PC-3 (cell line): ENCODE data around the gene TOP2A. TPM values are rescaled to one million over a fixed set of nuclear protein-coding genes. Genes with fewer than 3 reads are reported as not detected.
A peak's percentile ranks its signal among the peaks of the same experiment; 100 is the strongest.

Experiments used
- ATAC-seq: fragments of 200-7000 bp; cut with Tn5 transposase; 2 replicates; pipeline ENCODE4 v1.9.1; 2020; ENCODE audit warnings: mild to moderate bottlenecking, moderate library complexity
- BruUV-seq: library from RNA; stranded (reverse); fragments of 400-500 nt; replicated peaks from 2 replicates; lab custom pipeline; 2021; lab: Mats Ljungman, UMichigan
- CTCF ChIA-PET: fragments of 300-600 bp; sonication (Branson Sonifier 250); formaldehyde crosslinking; loops from one replicate; lab custom pipeline; 2022; ENCODE audit warnings: antibody characterized with exemption; lab: Charles Lee
- POLR2A ChIA-PET: fragments of 300-600 bp; sonication (Branson Sonifier 250); formaldehyde crosslinking; loops from one replicate; lab custom pipeline; 2022; ENCODE audit warnings: antibody characterized with exemption; ENCODE audit not compliant: unreplicated experiment; lab: Charles Lee
- DNase-seq: peaks from one replicate; pipeline ENCODE4 v3.0.0-alpha.2; 2015
- H2AFZ ChIP-seq: fragments of 300-600 bp; sonication (generic); 2 replicates; pipeline ENCODE4 v1.6.0; 2016; ENCODE audit warnings: antibody characterized with exemption, low read length
- H3F3A ChIP-seq: fragments of 300-600 bp; sonication (generic); one replicate; pipeline ENCODE4 v1.6.0; 2017; ENCODE audit warnings: antibody characterized with exemption, low read length, control low read depth, mild to moderate bottlenecking; ENCODE audit not compliant: unreplicated experiment
- H3K27ac ChIP-seq: fragments of 300-600 bp; sonication (generic); 2 replicates; pipeline ENCODE4 v1.5.1; 2016; ENCODE audit warnings: mild to moderate bottlenecking, low read length
- H3K27me3 ChIP-seq: fragments of 300-600 bp; sonication (generic); 2 replicates; pipeline ENCODE4 v1.6.1; 2016; ENCODE audit warnings: low read length, mixed read lengths
- H3K36me3 ChIP-seq: fragments of 300-600 bp; sonication (generic); 2 replicates; pipeline ENCODE4 v1.6.1; 2016; ENCODE audit warnings: low read depth, mixed run types, low read length, mixed read lengths
- H3K4me1 ChIP-seq: fragments of 300-600 bp; sonication (generic); 2 replicates; pipeline ENCODE4 v1.5.1; 2016; ENCODE audit warnings: low read length; ENCODE audit not compliant: insufficient read depth
- H3K4me2 ChIP-seq: fragments of 300-600 bp; sonication (generic); 2 replicates; pipeline ENCODE4 v1.6.0; 2016; ENCODE audit warnings: low read length
- H3K4me3 ChIP-seq: fragments of 300-600 bp; sonication (generic); 2 replicates; pipeline ENCODE4 v1.5.1; 2016; ENCODE audit warnings: mild to moderate bottlenecking, low read length, mixed read lengths
- H3K79me2 ChIP-seq: fragments of 300-600 bp; sonication (generic); 2 replicates; pipeline ENCODE4 v1.6.1; 2017; ENCODE audit warnings: low read length, mixed read lengths
- H3K9ac ChIP-seq: fragments of 300-600 bp; sonication (generic); 2 replicates; pipeline ENCODE4 v1.6.0; 2016; ENCODE audit warnings: mild to moderate bottlenecking, low read length
- H3K9me2 ChIP-seq: fragments of 300-600 bp; sonication (generic); replicated peaks from 2 replicates; pipeline ENCODE4 v1.6.1; 2016; ENCODE audit warnings: mixed run types, low read length, mixed read lengths
- H3K9me3 ChIP-seq: fragments of 300-600 bp; sonication (generic); 2 replicates; pipeline ENCODE4 v1.6.1; 2016; ENCODE audit warnings: low read length, mixed read lengths
- H4K20me1 ChIP-seq: fragments of 300-600 bp; sonication (generic); 2 replicates; pipeline ENCODE4 v1.6.1; 2016; ENCODE audit warnings: low read length, mixed read lengths
- EZH2 ChIP-seq: fragments of 300-600 bp; sonication (generic); IDR thresholded peaks from one replicate; pipeline ENCODE4 v1.6.1; 2017; ENCODE audit warnings: antibody characterized with exemption, mild to moderate bottlenecking, low read length; ENCODE audit not compliant: unreplicated experiment
- EZH2phosphoT487 ChIP-seq: fragments of 300-600 bp; sonication (generic); IDR thresholded peaks from 2 replicates; pipeline ENCODE4 v1.6.1; 2018; ENCODE audit warnings: mild to moderate bottlenecking, antibody characterized with exemption, low read length, borderline replicate concordance
- intact Hi-C: fragments of 100-400 bp; cut with micrococcal nuclease; formaldehyde crosslinking; loops from 2 replicates; pipeline ENCODE4 v1.9.0; 2023
- total RNA-seq: library from RNA; depleted of rRNA; stranded (reverse); fragments of >200 nt; gene quantifications from 2 replicates; pipeline ENCODE4 v1.2.3, GENCODE V29; 2014
- TF ChIP-seq, protein P1 (sequence below): fragments of 300-600 bp; sonication (generic); conservative IDR thresholded peaks from 2 replicates; pipeline ENCODE4 v1.5.1; 2017; ENCODE audit warnings: antibody characterized with exemption, low read depth, mild to moderate bottlenecking, low read length

TOP2A gene
- total RNA-seq, 1 experiment from 2014 or later, result 104 TPM

GRCh38 chr17:40355804-40356758 lies 61.6 kb downstream of the TOP2A start:
- intact Hi-C loops, result loop anchor here (2.0 kb wide), 1 partner anchor 53 kb away; no protein-coding TSS in a partner anchor
- Histone ChIP-seq H2AFZ (no peak overlapping the region), H3K9ac (no peak overlapping the region), H3K27me3 (no peaks in the 10 kb centered on the region), H3K9me2 (no peaks in the 10 kb centered on the region), H3K4me3 (no peak overlapping the region), H4K20me1 (no peaks in the 10 kb centered on the region), H3K36me3 (peaks cover 2% of the 10 kb centered on the region; the same call in 1 of the 2 replicates), H3K4me1 (no peaks in the 10 kb centered on the region), H3K9me3 (no peaks in the 10 kb centered on the region), H3K27ac (no peak overlapping the region), H3K4me2 (no peak overlapping the region), H3K79me2 (no peaks in the 10 kb centered on the region), H3F3A (no peaks in the 10 kb centered on the region)
- ATAC-seq, result no peak
- no peak for DNase-seq
- BruUV-seq, result TSS peak; percentile 32
- TF ChIP-seq, protein P1, sequence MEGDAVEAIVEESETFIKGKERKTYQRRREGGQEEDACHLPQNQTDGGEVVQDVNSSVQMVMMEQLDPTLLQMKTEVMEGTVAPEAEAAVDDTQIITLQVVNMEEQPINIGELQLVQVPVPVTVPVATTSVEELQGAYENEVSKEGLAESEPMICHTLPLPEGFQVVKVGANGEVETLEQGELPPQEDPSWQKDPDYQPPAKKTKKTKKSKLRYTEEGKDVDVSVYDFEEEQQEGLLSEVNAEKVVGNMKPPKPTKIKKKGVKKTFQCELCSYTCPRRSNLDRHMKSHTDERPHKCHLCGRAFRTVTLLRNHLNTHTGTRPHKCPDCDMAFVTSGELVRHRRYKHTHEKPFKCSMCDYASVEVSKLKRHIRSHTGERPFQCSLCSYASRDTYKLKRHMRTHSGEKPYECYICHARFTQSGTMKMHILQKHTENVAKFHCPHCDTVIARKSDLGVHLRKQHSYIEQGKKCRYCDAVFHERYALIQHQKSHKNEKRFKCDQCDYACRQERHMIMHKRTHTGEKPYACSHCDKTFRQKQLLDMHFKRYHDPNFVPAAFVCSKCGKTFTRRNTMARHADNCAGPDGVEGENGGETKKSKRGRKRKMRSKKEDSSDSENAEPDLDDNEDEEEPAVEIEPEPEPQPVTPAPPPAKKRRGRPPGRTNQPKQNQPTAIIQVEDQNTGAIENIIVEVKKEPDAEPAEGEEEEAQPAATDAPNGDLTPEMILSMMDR, result no peak
- TF ChIP-seq EZH2phosphoT487, result no peak
- no peak for TF ChIP-seq EZH2
- POLR2A ChIA-PET, result no interaction called here
- CTCF ChIA-PET, result no interaction called here

GRCh38 chr17:40355123-40355803 lies 62.4 kb downstream of the TOP2A start:
- POLR2A ChIA-PET, result no interaction called here
- Histone ChIP-seq H3K9me3 (no peaks in the 10 kb centered on the region), H3K27me3 (no peaks in the 10 kb centered on the region), H3K79me2 (no peaks in the 10 kb centered on the region), H3F3A (no peaks in the 10 kb centered on the region), H3K4me1 (no peaks in the 10 kb centered on the region), H3K27ac (no peak overlapping the region), H3K9ac (no peak overlapping the region), H2AFZ (no peak overlapping the region), H3K9me2 (no peaks in the 10 kb centered on the region), H3K4me3 (no peak overlapping the region), H4K20me1 (no peaks in the 10 kb centered on the region), H3K4me2 (no peak overlapping the region), H3K36me3 (peaks cover 2% of the 10 kb centered on the region; the same call in 1 of the 2 replicates)
- DNase-seq, result peak; percentile 45
- TF ChIP-seq, protein P1, result peak; percentile 86
- no peak for TF ChIP-seq EZH2phosphoT487
- peak; percentile 59; the same call in 1 of the 2 replicates for ATAC-seq
- BruUV-seq, result no TSS peak
- intact Hi-C loops, result loop anchor here (2.0 kb wide), 1 partner anchor 52 kb away; no protein-coding TSS in a partner anchor
- CTCF ChIA-PET, result interaction anchor here (1.7 kb wide), 1 partner anchor 53 kb away, joined by 7 read pairs; no protein-coding TSS in a partner anchor
